GM10266 (cell line): Measurements from ENCODE around the gene MRPL57.
"Not testable (repeated sequence)": the region's sequence is repeated elsewhere in the genome, so short reads cannot be mapped to it uniquely, and the experiment has no call there.

ENCODE experiments used
- DNase-seq: peaks from one replicate; pipeline ENCODE4 v3.0.0; 2012; ENCODE audit errors: extremely low spot score
- TF ChIP-seq, protein P1 (sequence below): IDR thresholded peaks from 2 replicates; pipeline ENCODE4 v1.5.1; 2012; ENCODE audit warnings: mild to moderate bottlenecking, low read depth; ENCODE audit not compliant: control insufficient read depth, insufficient read depth; ENCODE audit errors: missing control alignments

MRPL57 gene

DNA sequence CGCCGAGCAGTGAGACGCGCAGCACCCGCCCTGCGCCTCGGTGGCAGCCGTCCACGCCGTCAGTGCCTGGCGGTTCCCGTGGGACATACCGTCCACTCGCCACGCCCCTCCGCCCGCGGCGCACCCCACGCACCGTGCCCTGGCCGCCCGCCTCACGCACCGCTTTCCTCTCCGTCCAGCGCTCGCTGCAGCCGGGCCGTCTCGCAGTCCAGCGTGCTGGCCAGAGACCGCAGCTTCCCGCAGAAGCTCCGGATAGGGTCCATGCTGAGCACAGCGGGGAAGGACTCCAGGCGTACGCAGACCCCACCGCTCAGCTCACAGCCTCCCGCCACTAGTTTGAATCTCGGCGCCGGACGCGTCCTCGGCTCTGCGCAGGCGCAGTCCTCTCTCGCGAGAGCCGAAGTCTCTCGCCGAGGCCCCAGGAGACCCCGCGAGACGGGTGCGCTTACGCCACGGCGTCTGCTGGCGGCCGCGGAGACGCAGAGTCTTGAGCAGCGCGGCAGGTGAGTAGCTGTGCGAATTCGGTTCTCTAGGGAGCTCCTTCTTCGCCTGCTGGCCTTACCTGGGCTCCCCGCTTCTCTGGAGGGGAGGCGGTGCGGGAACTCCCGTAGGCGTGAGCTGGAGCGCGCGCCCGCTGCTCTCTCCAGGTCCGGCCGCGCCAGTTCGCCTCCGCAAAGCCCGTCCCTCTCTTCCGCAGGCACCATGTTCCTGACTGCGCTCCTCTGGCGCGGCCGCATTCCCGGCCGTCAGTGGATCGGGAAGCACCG is at the start of gene MRPL57, which contains the start of gene SKA3:
TSS of gene MRPL57 (plus strand) at position 444 of the 767 bp plus-strand sequence. CDS start at position 703, 259 bp downstream.
TSS of gene SKA3 (minus strand) at position 338 of the 767 bp plus-strand sequence. CDS start at position 263, 75 bp downstream.
- peak; percentile 96 for DNase-seq
- TF ChIP-seq, protein P1, sequence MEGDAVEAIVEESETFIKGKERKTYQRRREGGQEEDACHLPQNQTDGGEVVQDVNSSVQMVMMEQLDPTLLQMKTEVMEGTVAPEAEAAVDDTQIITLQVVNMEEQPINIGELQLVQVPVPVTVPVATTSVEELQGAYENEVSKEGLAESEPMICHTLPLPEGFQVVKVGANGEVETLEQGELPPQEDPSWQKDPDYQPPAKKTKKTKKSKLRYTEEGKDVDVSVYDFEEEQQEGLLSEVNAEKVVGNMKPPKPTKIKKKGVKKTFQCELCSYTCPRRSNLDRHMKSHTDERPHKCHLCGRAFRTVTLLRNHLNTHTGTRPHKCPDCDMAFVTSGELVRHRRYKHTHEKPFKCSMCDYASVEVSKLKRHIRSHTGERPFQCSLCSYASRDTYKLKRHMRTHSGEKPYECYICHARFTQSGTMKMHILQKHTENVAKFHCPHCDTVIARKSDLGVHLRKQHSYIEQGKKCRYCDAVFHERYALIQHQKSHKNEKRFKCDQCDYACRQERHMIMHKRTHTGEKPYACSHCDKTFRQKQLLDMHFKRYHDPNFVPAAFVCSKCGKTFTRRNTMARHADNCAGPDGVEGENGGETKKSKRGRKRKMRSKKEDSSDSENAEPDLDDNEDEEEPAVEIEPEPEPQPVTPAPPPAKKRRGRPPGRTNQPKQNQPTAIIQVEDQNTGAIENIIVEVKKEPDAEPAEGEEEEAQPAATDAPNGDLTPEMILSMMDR, result no peak

DNA sequence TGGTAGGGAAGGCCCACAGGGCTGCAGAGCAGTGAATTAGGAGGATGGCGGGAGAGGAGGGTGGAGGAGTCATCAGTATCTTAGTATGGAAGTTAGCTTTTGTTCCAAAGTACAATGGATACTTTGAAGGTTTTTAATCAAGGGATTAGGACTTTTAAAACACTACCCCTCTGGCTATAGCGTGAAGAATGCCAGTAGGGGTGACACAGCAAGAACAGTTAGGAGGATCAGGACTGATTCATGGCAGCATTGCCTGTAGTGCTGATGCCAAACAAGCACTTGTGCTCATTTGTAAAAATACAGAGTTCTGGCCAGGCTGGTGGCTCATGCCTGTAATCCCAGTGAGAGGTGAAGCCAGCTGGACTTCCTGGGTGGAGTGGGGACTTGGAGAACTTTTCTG is 46.3 kb upstream of the MRPL57 start:
- DNase-seq, result no peak
- TF ChIP-seq, protein P1, result no peak

DNA sequence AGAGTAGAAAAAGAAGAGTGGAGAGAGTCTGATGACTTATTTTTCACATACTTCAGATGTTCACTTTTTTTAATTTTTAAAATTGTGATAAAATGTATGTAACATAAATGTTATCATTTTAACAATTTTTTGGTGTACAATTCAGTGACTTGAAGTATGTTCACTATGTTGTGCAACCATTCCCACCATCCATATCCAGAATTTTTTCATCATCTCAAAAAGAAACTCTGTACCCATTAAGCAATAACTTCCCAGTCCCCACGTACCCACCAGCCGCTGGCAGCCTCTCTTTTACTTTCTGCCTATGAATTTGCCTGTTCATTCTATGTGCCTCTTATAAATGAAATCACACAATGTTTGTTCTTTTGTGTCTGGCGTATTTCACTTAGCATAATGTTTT is 43.4 kb upstream of the MRPL57 start:
- DNase-seq, result no peak
- TF ChIP-seq, protein P1, result no peak

- TF ChIP-seq, protein P1, result no peak
- no peak for DNase-seq
Measured at GRCh38 chr13:21134475-21134874, 42.0 kb upstream of the MRPL57 start.

GRCh38 chr13:21135833-21136232 is 40.6 kb upstream of the MRPL57 start:
- DNase-seq, result not testable (repeated sequence)

GRCh38 chr13:21137696-21138095 is 38.8 kb upstream of the MRPL57 start:
- TF ChIP-seq, protein P1, result no peak
- DNase-seq, result no peak

GRCh38 chr13:21138561-21138960 is 37.9 kb upstream of the MRPL57 start:
- DNase-seq, result no peak
- TF ChIP-seq, protein P1, result no peak

DNA sequence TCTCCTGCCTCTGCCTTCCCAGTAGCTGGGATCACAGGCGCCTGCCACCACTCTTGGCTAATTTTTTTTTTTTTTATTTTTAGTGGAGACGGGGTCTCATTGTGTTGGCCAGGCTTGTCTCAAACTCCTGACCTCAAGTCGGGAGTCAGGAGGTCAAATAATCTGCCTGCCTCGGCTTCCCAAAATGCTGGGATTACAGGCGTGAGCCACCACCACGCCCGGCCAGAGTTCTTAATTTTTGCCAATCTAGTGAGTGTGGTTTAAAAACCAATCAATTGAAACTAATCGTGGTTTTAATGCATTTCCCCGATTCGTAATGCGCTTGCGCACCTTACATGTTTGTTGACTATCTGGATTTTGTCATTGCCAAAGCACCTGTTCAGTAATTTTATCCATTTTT is 37.1 kb upstream of the MRPL57 start:
- no peak for DNase-seq

More for the DNA sequence above, 37.1 kb upstream of the MRPL57 start:
- TF ChIP-seq, protein P1, result no peak
